HepG2 (cell line): Measurements from ENCODE around the gene SEC24D. TPM values are rescaled to one million over a fixed set of nuclear protein-coding genes. Genes with fewer than 3 reads are reported as not detected.

Source experiments
- ATAC-seq: fragments of 200-7000 bp; cut with Tn5 transposase; 3 replicates; pipeline ENCODE4 v1.9.1; 2020; ENCODE audit warnings: mild to moderate bottlenecking, moderate library complexity
- BruUV-seq: library from RNA; stranded (reverse); fragments of 400-500 nt; replicated peaks from 2 replicates; lab custom pipeline; 2021; lab: Mats Ljungman, UMichigan
- CTCF ChIA-PET: fragments of 300-600 bp; formaldehyde crosslinking; extraction: SDS; loops from one replicate; lab custom pipeline; 2021; ENCODE audit warnings: low total read pairs, inconsistent platforms, low intra/inter-chr PET ratio; lab: Yijun Ruan, JAX
- POLR2A ChIA-PET: fragments of 350-600 bp; sonication (Branson Sonifier 250); formaldehyde crosslinking; loops from one replicate; lab custom pipeline; 2020; ENCODE audit warnings: antibody characterized with exemption, inconsistent platforms; lab: Yijun Ruan, JAX
- DNase-seq: peaks from one replicate; pipeline ENCODE4 v3.0.0-alpha.2; 2015; ENCODE audit warnings: low spot score
- FAIRE-seq: peaks from 3 replicates; lab custom pipeline; 2011; peaks lifted over from hg19 to GRCh38; lab: Jason Lieb, UNC
- H2AFZ ChIP-seq: one replicate; pipeline ENCODE4 v1.6.1; 2011; ENCODE audit warnings: low read length, inconsistent platforms
- H3K27ac ChIP-seq: fragments of 300-600 bp; 3 replicates; pipeline ENCODE4 v1.8.0; 2011; ENCODE audit warnings: mixed run types, mild to moderate bottlenecking, mixed read lengths, low read length, inconsistent platforms; ENCODE audit not compliant: insufficient read depth; ENCODE audit errors: extremely low read length
- H3K27me3 ChIP-seq, 2 experiments: fragments of 200-600 bp in 1 of 2; 2 replicates in 1 of 2; 3 replicates in 1 of 2; pipeline versions ENCODE4 v1.6.0 to v1.8.0; 2011; ENCODE audit warnings: low read length in 2 of 2, mild to moderate bottlenecking in 2 of 2, moderate library complexity in 2 of 2, inconsistent platforms in 1 of 2; ENCODE audit not compliant: insufficient read depth in 2 of 2, control insufficient read depth in 1 of 2
- H3K36me3 ChIP-seq, 2 experiments: fragments of 200-600 bp in 1 of 2; replicated peaks in 1 of 2; 2 replicates in 1 of 2; 3 replicates in 1 of 2; pipeline versions ENCODE4 v1.5.1 to v1.8.0; 2011; ENCODE audit warnings: low read length in 2 of 2, inconsistent platforms in 1 of 2; ENCODE audit not compliant: insufficient read depth in 2 of 2, control insufficient read depth in 1 of 2
- H3K4me1 ChIP-seq: 2 replicates; pipeline ENCODE4 v1.5.1; 2012; ENCODE audit warnings: low read length, inconsistent platforms; ENCODE audit not compliant: insufficient read depth
- H3K4me2 ChIP-seq: 2 replicates; pipeline ENCODE4 v1.6.0; 2011; ENCODE audit warnings: low read depth, low read length, inconsistent platforms
- H3K4me3 ChIP-seq, 3 experiments: fragments of 200-600 bp in 1 of 3; sonication (generic), shearing (Covaris generic) in 1 of 3; replicated peaks in 1 of 3; 2 replicates each; pipeline ENCODE4 v1.5.1; 2011 to 2016; ENCODE audit warnings: low read length in 3 of 3, inconsistent platforms in 2 of 3, low read depth in 2 of 3, mild to moderate bottlenecking in 2 of 3, control low read depth in 1 of 3, mixed read lengths in 1 of 3; ENCODE audit not compliant: insufficient read depth in 1 of 3
- H3K79me2 ChIP-seq: one replicate; pipeline ENCODE4 v1.6.1; 2011; ENCODE audit warnings: low read length, inconsistent platforms; ENCODE audit not compliant: insufficient read depth
- H3K9ac ChIP-seq: 2 replicates; pipeline ENCODE4 v1.6.0; 2011; ENCODE audit warnings: mild to moderate bottlenecking, low read depth, low read length, inconsistent platforms; ENCODE audit not compliant: insufficient read depth
- H3K9me3 ChIP-seq: 2 replicates; pipeline ENCODE4 v1.5.1; 2012; ENCODE audit warnings: mild to moderate bottlenecking, low read length
- H4K20me1 ChIP-seq: 2 replicates; pipeline ENCODE4 v1.6.0; 2011; ENCODE audit warnings: inconsistent platforms, mild to moderate bottlenecking, low read length, moderate library complexity; ENCODE audit not compliant: insufficient read depth
- MAFF ChIP-seq: IDR thresholded peaks from 2 replicates; pipeline ENCODE4 v1.6.1; 2011; ENCODE audit warnings: low read depth, low read length, improper control_type of control experiment
- MAZ ChIP-seq, 2 experiments: sonication (generic) in 1 of 2; formaldehyde crosslinking in 1 of 2; IDR thresholded peaks; 2 replicates each; pipeline versions ENCODE4 v1.5.0 to v1.6.1; 2012 to 2020; ENCODE audit warnings: low read depth in 2 of 2, mild to moderate bottlenecking in 2 of 2, borderline replicate concordance in 1 of 2, improper control_type of control experiment in 1 of 2, low read length in 1 of 2, missing genetic modification reagents in 1 of 2, moderate library complexity in 1 of 2
- MED1 ChIP-seq: sonication (generic); formaldehyde crosslinking; IDR thresholded peaks from 2 replicates; pipeline ENCODE4 v1.4.0; 2020; ENCODE audit warnings: missing genetic modification reagents
- MIER2 ChIP-seq: IDR thresholded peaks from 2 replicates; pipeline ENCODE4 v1.6.1; 2016; ENCODE audit warnings: missing biosample characterization, missing genetic modification reagents
- PAWR ChIP-seq: sonication (generic); formaldehyde crosslinking; IDR thresholded peaks from 2 replicates; pipeline ENCODE4 v1.4.0; 2020; ENCODE audit warnings: missing genetic modification reagents, mild to moderate bottlenecking, borderline replicate concordance
- PPARG ChIP-seq: conservative IDR thresholded peaks from 2 replicates; pipeline ENCODE4 v1.6.1; 2016; ENCODE audit warnings: missing biosample characterization, missing genetic modification reagents
- RAD21 ChIP-seq: fragments of 450-650 bp; formaldehyde crosslinking; IDR thresholded peaks from 2 replicates; pipeline ENCODE4 v1.5.0; 2020; ENCODE audit warnings: mild to moderate bottlenecking
- SMC3 ChIP-seq: IDR thresholded peaks from 2 replicates; pipeline ENCODE4 v1.6.1; 2011; ENCODE audit warnings: low read length, improper control_type of control experiment
- STAG1 ChIP-seq: sonication (generic); formaldehyde crosslinking; IDR thresholded peaks from 2 replicates; pipeline ENCODE4 v1.4.0; 2020; ENCODE audit warnings: missing genetic modification reagents
- TEAD3 ChIP-seq: optimal IDR thresholded peaks from 2 replicates; pipeline ENCODE3; 2016; ENCODE audit warnings: borderline replicate concordance
- XRCC5 ChIP-seq: fragments of 200-400 bp; formaldehyde crosslinking; optimal IDR thresholded peaks from 2 replicates; pipeline ENCODE3; 2017; ENCODE audit warnings: mild to moderate bottlenecking, low read length
- ZNF335 ChIP-seq: sonication (generic); formaldehyde crosslinking; IDR thresholded peaks from 2 replicates; pipeline ENCODE4 v1.4.0; 2020; ENCODE audit warnings: missing genetic modification reagents
- ZNF644 ChIP-seq: IDR thresholded peaks from 2 replicates; pipeline ENCODE4 v1.6.1; 2016; ENCODE audit warnings: low read depth
- WGBS: methylation state at CpG from one replicate; pipeline ENCODE4 v1.1.6; 2017; ENCODE audit warnings: low lambda C conversion rate; 5-methylcytosine and 5-hydroxymethylcytosine counted together
- in situ Hi-C: cut with HindIII; loops from 2 replicates; pipeline ENCODE4 v1.10.0; 2017; ENCODE audit warnings: low pct_unique_long_range_greater_than_20kb; ENCODE audit not compliant: extremely low pct_ligation_motif_present
- intact Hi-C: fragments of 100-400 bp; cut with micrococcal nuclease; formaldehyde crosslinking; loops from one replicate; pipeline ENCODE4 v1.10.0; 2022; ENCODE audit not compliant: unreplicated experiment
- polyA plus RNA-seq, 8 experiments: library from polyadenylated mRNA; depleted of rRNA in 3 of 8; stranded (reverse) in 7 of 8; unstranded in 1 of 8; fragments of >200 nt; fragmentation: Illumina TruSeq in 4 of 8; extraction: Trizol in 4 of 8; gene quantifications; 2 replicates each; pipeline versions ENCODE4 v1.2.1 to v1.2.3, GENCODE V29; 2011 to 2016; ENCODE audit warnings: low read depth in 4 of 8, missing spikeins in 1 of 8, mixed read lengths in 1 of 8; ENCODE audit not compliant: insufficient read depth in 1 of 8
- total RNA-seq, 5 experiments: library from RNA; depleted of rRNA; stranded (reverse); fragments of >200 nt; fragmentation: Illumina TruSeq; extraction: Trizol; gene quantifications; 2 replicates each; pipeline ENCODE4 v1.2.3, GENCODE V29; 2016; ENCODE audit warnings: low read depth in 1 of 5
- TF ChIP-seq, protein P1 (sequence below): sonication (generic); formaldehyde crosslinking; IDR thresholded peaks from 2 replicates; pipeline ENCODE4 v1.5.0; 2020; ENCODE audit warnings: mild to moderate bottlenecking, missing genetic modification reagents, moderate library complexity

Gene SEC24D
- total and polyA plus RNA-seq, 2 of the 13 experiments (the other 11 are each of a cell fraction or from before 2014, with no cell fraction given), result 30.0 to 51.1 TPM

DNA sequence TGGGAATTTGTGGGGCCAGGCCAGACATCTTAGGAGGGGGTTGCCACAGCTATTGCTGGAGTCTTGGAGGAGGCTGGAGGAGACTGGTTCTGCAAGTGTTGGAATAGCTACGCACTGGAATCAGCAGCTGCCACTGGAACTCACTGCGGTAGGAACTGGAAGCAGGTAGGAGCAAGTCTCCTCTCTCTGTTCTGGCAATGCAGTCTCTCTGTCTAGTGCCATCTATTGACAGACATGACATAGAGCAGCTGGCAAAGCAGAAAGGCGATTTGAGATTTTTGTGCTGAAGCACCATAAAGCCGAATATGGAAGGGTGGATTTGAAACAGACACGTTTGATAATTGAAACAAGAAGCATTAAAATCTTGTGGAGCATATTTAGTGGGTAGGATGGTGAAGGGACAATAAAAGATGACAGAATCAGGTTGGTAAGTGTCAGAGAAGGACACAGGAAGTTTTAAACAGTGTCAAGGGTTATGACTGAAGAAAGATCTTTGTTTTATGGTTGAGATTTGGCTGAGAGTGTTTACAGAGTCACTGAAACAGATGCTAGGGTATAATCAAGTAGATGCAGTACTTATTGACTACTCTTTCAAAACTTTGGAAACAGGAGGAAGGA lies 29.3 kb upstream of the SEC24D start:
- H3K4me1 ChIP-seq, result no peaks in the 10 kb centered on the region
- no peak overlapping the region for H2AFZ ChIP-seq
- intact Hi-C loops, result loop anchor here (2.0 kb wide), 1 partner anchor 92 kb away; no protein-coding TSS in a partner anchor
- H3K36me3 ChIP-seq, result no peaks in the 10 kb centered on the region
- in situ Hi-C loops, result no loop called here
- peak; percentile 91 for FAIRE-seq
- H3K9ac ChIP-seq, result no peak overlapping the region
- H3K79me2 ChIP-seq, result no peaks in the 10 kb centered on the region
- peak; percentile 76 for TF ChIP-seq XRCC5
- TF ChIP-seq ZNF644 (CRISPR knock-in tag), result peak; percentile 42; the same call in 1 of the 2 replicates
- TF ChIP-seq PPARG (CRISPR knock-in tag), result no peak
- TF ChIP-seq, protein P1, sequence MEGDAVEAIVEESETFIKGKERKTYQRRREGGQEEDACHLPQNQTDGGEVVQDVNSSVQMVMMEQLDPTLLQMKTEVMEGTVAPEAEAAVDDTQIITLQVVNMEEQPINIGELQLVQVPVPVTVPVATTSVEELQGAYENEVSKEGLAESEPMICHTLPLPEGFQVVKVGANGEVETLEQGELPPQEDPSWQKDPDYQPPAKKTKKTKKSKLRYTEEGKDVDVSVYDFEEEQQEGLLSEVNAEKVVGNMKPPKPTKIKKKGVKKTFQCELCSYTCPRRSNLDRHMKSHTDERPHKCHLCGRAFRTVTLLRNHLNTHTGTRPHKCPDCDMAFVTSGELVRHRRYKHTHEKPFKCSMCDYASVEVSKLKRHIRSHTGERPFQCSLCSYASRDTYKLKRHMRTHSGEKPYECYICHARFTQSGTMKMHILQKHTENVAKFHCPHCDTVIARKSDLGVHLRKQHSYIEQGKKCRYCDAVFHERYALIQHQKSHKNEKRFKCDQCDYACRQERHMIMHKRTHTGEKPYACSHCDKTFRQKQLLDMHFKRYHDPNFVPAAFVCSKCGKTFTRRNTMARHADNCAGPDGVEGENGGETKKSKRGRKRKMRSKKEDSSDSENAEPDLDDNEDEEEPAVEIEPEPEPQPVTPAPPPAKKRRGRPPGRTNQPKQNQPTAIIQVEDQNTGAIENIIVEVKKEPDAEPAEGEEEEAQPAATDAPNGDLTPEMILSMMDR, result peak; percentile 84
- no peak for TF ChIP-seq ZNF335 (CRISPR knock-in tag)
- 0 out of 2 replicates have a peak, but pooled peaks have one; percentile 32 for TF ChIP-seq MIER2 (CRISPR knock-in tag)
- TF ChIP-seq MED1 (CRISPR knock-in tag), result no peak
- TF ChIP-seq PAWR (CRISPR knock-in tag), result no peak
- TF ChIP-seq RAD21 (CRISPR knock-in tag), result 0 out of 2 replicates have a peak, but pooled peaks have one; percentile 27
- peak; percentile 82 for TF ChIP-seq TEAD3 (CRISPR knock-in tag)
- no peak for TF ChIP-seq MAZ (IDR thresholded peaks at IDR 0.05; ENCODE audit: borderline replicate concordance, low read depth, low read length)
- TF ChIP-seq MAZ (CRISPR knock-in tag; IDR thresholded peaks at IDR 0.05; ENCODE audit: low read depth), result no peak
- TF ChIP-seq MAFF, result 0 out of 2 replicates have a peak, but pooled peaks have one; percentile 3
- peak; percentile 60 for TF ChIP-seq STAG1 (CRISPR knock-in tag)
- peak; percentile 62 for TF ChIP-seq SMC3
- ATAC-seq, result peak; percentile 100
- no peak overlapping the region for H3K27ac ChIP-seq
- WGBS, result 3% methylated on average over 5 of the region's 5 CpGs
- peaks cover 0 to 4% of the 10 kb centered on the region in 2 experiments; a peak in 1 of 5 replicates for H3K27me3 ChIP-seq
- H3K4me3 ChIP-seq, result no peak overlapping the region
- no peaks in the 10 kb centered on the region for H4K20me1 ChIP-seq
- CTCF ChIA-PET, result interaction anchor here (1.3 kb wide), 1 partner anchor 94 kb away, joined by 5 read pairs; no protein-coding TSS in a partner anchor
- H3K4me2 ChIP-seq, result peak overlapping the region; percentile 35; the same call in 1 of the 2 replicates
- POLR2A ChIA-PET, result no interaction called here
- no peaks in the 10 kb centered on the region for H3K9me3 ChIP-seq
- peak; percentile 56 for DNase-seq
- no TSS peak for BruUV-seq
